Activated naive CD8-positive, alpha-beta T cell treated with anti-CD3 and anti-CD28 coated beads, Interleukin-2, amount 50 U/mL, for 24 hours (primary cell): Measurements from ENCODE around the gene MTFR2.

Experiments
- ATAC-seq: fragments of 150-1000 bp; cut with Tn5 transposase; one replicate; pipeline ENCODE4 v1.10.0; 2021
- DNase-seq: peaks from one replicate; pipeline ENCODE4 v3.0.0; 2021
- H3K27ac Mint-ChIP-seq: one replicate; pipeline ENCODE4 v1.8.0; 2021; ENCODE audit warnings: mild to moderate bottlenecking, mixed read lengths
- H3K27me3 Mint-ChIP-seq: one replicate; pipeline ENCODE4 v1.8.0; 2021; ENCODE audit warnings: mixed read lengths
- H3K36me3 Mint-ChIP-seq: one replicate; pipeline ENCODE4 v1.8.0; 2021; ENCODE audit warnings: low read depth, mixed read lengths
- H3K4me1 Mint-ChIP-seq: one replicate; pipeline ENCODE4 v1.8.0; 2021; ENCODE audit warnings: mixed read lengths
- H3K4me3 Mint-ChIP-seq: one replicate; pipeline ENCODE4 v1.8.0; 2021; ENCODE audit warnings: mild to moderate bottlenecking, moderate library complexity, mixed read lengths
- H3K9me3 Mint-ChIP-seq: one replicate; pipeline ENCODE4 v1.8.0; 2021; ENCODE audit warnings: mixed read lengths

MTFR2 gene

DNA sequence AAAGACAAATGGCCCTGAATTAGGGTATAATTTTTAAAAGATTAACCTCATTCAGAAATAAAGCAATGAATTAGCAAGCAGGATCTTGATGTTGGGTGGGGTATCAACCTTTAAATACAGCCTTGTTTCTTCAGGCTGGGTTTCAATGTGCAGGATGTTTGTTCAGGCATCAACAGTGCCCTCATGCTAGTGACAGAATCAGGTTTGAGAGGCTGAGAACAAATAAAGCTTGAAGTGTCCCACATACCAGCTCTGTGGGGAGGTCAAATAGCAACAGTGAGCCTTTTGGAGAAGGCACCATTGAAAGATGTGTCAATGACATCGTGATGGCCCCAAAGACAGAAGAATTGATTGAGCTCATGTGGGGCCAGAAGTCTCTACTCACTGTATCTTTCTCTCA lies 68.2 kb downstream of the MTFR2 start:
- Mint-ChIP-seq H3K36me3 (no peaks in the 10 kb centered on the region), H3K27me3 (peaks cover 4% of the 10 kb centered on the region), H3K4me3 (no peak overlapping the region), H3K4me1 (peaks cover 4% of the 10 kb centered on the region), H3K27ac (no peak overlapping the region), H3K9me3 (no peaks in the 10 kb centered on the region)
- ATAC-seq (no peak), DNase-seq (no peak)

DNA sequence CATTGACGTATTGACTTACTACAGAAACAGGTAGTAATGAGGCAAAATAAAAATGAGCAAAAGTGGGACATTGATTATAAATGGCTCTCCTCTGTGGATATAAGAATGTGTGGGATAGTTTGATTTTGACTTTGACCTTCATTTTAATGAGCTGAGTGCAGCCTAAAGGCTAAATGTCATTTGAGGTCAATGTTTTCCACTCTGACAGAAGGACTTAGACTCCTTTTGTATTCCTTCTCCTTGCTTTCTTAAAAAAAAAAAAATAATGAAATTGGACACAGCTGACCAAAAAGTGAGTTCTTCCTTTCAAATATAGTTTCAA lies 68.6 kb downstream of the MTFR2 start:
- H3K36me3 Mint-ChIP-seq, result no peaks in the 10 kb centered on the region
- DNase-seq (no peak), ATAC-seq (no peak)
- peaks cover 4% of the 10 kb centered on the region for H3K4me1 Mint-ChIP-seq
- peaks cover 4% of the 10 kb centered on the region for H3K27me3 Mint-ChIP-seq
- H3K9me3 Mint-ChIP-seq, result no peaks in the 10 kb centered on the region
- no peak overlapping the region for H3K4me3 Mint-ChIP-seq
- H3K27ac Mint-ChIP-seq, result no peak overlapping the region
